Mesenchymal stem cell (in vitro differentiated cells and primary cell): Measurements from ENCODE around the gene EFNA5.

Source experiments
- DNase-seq: peaks from one replicate; pipeline ENCODE4 v3.0.0-alpha.2; 2013
- H2AFZ ChIP-seq: one replicate; pipeline ENCODE4 v1.6.1; 2013; ENCODE audit warnings: low read depth, mild to moderate bottlenecking, control low read depth, inconsistent platforms, low read length, moderate library complexity
- H2AK5ac ChIP-seq: 2 replicates; pipeline ENCODE4 v1.6.1; 2013; ENCODE audit warnings: low read length, moderate library complexity, mild to moderate bottlenecking, inconsistent platforms; ENCODE audit not compliant: severe bottlenecking
- H2BK120ac ChIP-seq: one replicate; pipeline ENCODE4 v1.6.1; 2013; ENCODE audit warnings: low read depth, mild to moderate bottlenecking, inconsistent platforms, low read length, moderate library complexity
- H2BK12ac ChIP-seq, 2 experiments: one replicate each; pipeline ENCODE4 v1.6.1; 2013; ENCODE audit warnings: inconsistent platforms in 2 of 2, low read length in 2 of 2, mild to moderate bottlenecking in 2 of 2, moderate library complexity in 2 of 2, control low read depth in 1 of 2
- H2BK15ac ChIP-seq: one replicate; pipeline ENCODE4 v1.6.1; 2013; ENCODE audit warnings: mild to moderate bottlenecking, low read depth, inconsistent platforms; ENCODE audit not compliant: poor library complexity, severe bottlenecking
- H2BK5ac ChIP-seq: 2 replicates; pipeline ENCODE4 v1.6.1; 2013; ENCODE audit warnings: low read depth, mild to moderate bottlenecking, low read length, control low read depth, inconsistent platforms; ENCODE audit not compliant: poor library complexity, severe bottlenecking
- H3K14ac ChIP-seq, 2 experiments: one replicate each; pipeline ENCODE4 v1.6.1; 2013; ENCODE audit warnings: inconsistent platforms in 2 of 2, low read length in 2 of 2, control low read depth in 1 of 2, mild to moderate bottlenecking in 1 of 2, moderate library complexity in 1 of 2
- H3K18ac ChIP-seq, 2 experiments: one replicate each; pipeline ENCODE4 v1.6.1; 2013; ENCODE audit warnings: inconsistent platforms in 2 of 2, low read length in 2 of 2, control low read depth in 1 of 2, low read depth in 1 of 2, mild to moderate bottlenecking in 1 of 2
- H3K23ac ChIP-seq, 2 experiments: one replicate each; pipeline ENCODE4 v1.6.1; 2013; ENCODE audit warnings: inconsistent platforms in 2 of 2, low read length in 2 of 2, mild to moderate bottlenecking in 2 of 2, moderate library complexity in 2 of 2, control low read depth in 1 of 2
- H3K27ac ChIP-seq: 2 replicates; pipeline ENCODE4 v1.5.1; 2013; ENCODE audit warnings: mild to moderate bottlenecking, moderate library complexity, low read length, control low read depth, inconsistent platforms; ENCODE audit not compliant: poor library complexity, severe bottlenecking
- H3K27me3 ChIP-seq, 2 experiments: 2 replicates each; pipeline versions ENCODE4 v1.6.1 to v1.7.0; 2013; ENCODE audit warnings: low read length in 2 of 2, mild to moderate bottlenecking in 2 of 2, moderate library complexity in 2 of 2, control low read depth in 1 of 2, inconsistent platforms in 1 of 2; ENCODE audit not compliant: control insufficient read depth in 1 of 2, insufficient read depth in 1 of 2
- H3K36me3 ChIP-seq, 2 experiments: 2 replicates each; pipeline versions ENCODE4 v1.6.1 to v1.7.0; 2013; ENCODE audit warnings: low read length in 2 of 2, control low read depth in 1 of 2, inconsistent platforms in 1 of 2, low read depth in 1 of 2, mild to moderate bottlenecking in 1 of 2; ENCODE audit not compliant: insufficient read depth in 2 of 2, control insufficient read depth in 1 of 2
- H3K4ac ChIP-seq, 2 experiments: one replicate each; pipeline ENCODE4 v1.6.1; 2013; ENCODE audit warnings: inconsistent platforms in 2 of 2, low read length in 2 of 2, mild to moderate bottlenecking in 2 of 2, moderate library complexity in 2 of 2, control low read depth in 1 of 2, low read depth in 1 of 2
- H3K4me1 ChIP-seq: 2 replicates; pipeline ENCODE4 v1.6.1; 2013; ENCODE audit warnings: low read depth, low read length, control low read depth; ENCODE audit not compliant: control insufficient read depth, insufficient read depth
- H3K4me2 ChIP-seq: 2 replicates; pipeline ENCODE4 v1.6.1; 2013; ENCODE audit warnings: low read length, mild to moderate bottlenecking, inconsistent platforms; ENCODE audit not compliant: poor library complexity, severe bottlenecking
- H3K4me3 ChIP-seq, 2 experiments: 2 replicates each; pipeline versions ENCODE4 v1.5.1 to v1.7.0; 2013; ENCODE audit warnings: low read length in 2 of 2, mild to moderate bottlenecking in 2 of 2, control low read depth in 1 of 2, low read depth in 1 of 2; ENCODE audit not compliant: insufficient read depth in 1 of 2
- H3K79me1 ChIP-seq: replicated peaks from 2 replicates; pipeline ENCODE4 v1.6.1; 2013; ENCODE audit warnings: mild to moderate bottlenecking, control low read depth, low read length, inconsistent platforms; ENCODE audit not compliant: poor library complexity, severe bottlenecking
- H3K9ac ChIP-seq: 2 replicates; pipeline ENCODE4 v1.7.0; 2013; ENCODE audit warnings: mild to moderate bottlenecking, low read length, moderate library complexity
- H3K9me3 ChIP-seq: 2 replicates; pipeline ENCODE4 v1.7.0; 2013; ENCODE audit warnings: mild to moderate bottlenecking, low read length; ENCODE audit not compliant: control insufficient read depth
- H4K8ac ChIP-seq: one replicate; pipeline ENCODE4 v1.6.1; 2013; ENCODE audit warnings: inconsistent platforms, mild to moderate bottlenecking, low read length, moderate library complexity
- H4K91ac ChIP-seq: one replicate; pipeline ENCODE4 v1.6.1; 2013; ENCODE audit warnings: mild to moderate bottlenecking, low read length, inconsistent platforms
- WGBS: methylation state at CpG from one replicate; pipeline ENCODE4 v1.1.7; 2013; ENCODE audit warnings: mixed read lengths; 5-methylcytosine and 5-hydroxymethylcytosine counted together

Gene EFNA5

DNA sequence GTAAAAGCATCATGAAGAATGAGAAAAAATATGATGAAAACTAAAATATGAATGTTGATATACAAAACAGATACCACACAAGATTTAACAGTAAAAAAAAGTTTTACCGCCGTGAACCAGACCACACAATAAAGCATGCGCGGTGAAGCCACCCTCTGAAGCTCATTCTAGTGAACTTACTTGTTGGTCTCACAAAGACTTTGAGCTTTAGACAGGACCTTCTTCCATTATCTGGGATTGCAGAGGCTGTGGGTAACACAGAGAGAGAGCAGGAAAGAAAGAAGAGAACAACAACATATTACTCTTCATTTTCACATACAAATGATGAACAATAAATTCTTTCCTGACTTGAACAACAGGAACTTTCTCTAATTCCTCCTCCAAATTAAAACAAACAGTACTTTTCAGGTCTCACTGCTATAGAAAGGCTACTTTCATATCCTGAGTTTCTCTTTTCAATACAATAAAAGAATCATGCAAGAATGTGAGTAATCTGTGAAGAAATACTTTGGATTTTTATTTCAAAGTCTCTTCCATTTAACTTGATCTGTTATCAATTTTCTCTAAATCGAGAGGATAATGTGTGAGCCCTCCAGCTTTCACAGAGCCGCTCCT, 283.1 kb downstream of the EFNA5 start:
- Histone ChIP-seq H3K9ac (peak overlapping the region; percentile 79), H2BK120ac (no peak overlapping the region), H3K4ac (no peak overlapping the region), H2BK5ac (peak overlapping the region; percentile 22), H2AK5ac (peak overlapping the region; percentile 33), H3K9me3 (no peaks in the 10 kb centered on the region), H3K79me1 (peaks cover 28% of the 10 kb centered on the region), H3K14ac (no peak overlapping the region), H3K27ac (peak overlapping the region; percentile 93), H3K18ac (peak overlapping the region in 1 of 2 experiments; percentile 89), H3K23ac (no peak overlapping the region), H2AFZ (no peak overlapping the region), H3K27me3 (no peaks in the 10 kb centered on the region), H3K4me3 (peak overlapping the region in 1 of 2 experiments; percentile 45), H4K91ac (no peak overlapping the region), H3K4me2 (no peak overlapping the region), H4K8ac (no peak overlapping the region), H2BK12ac (peak overlapping the region in 1 of 2 experiments; percentile 31), H3K36me3 (no peaks in the 10 kb centered on the region), H3K4me1 (peaks cover 3% of the 10 kb centered on the region), H2BK15ac (no peak overlapping the region)
- DNase-seq: no peak
- 83% methylated on average over 6 of the region's 6 CpGs for WGBS

DNA sequence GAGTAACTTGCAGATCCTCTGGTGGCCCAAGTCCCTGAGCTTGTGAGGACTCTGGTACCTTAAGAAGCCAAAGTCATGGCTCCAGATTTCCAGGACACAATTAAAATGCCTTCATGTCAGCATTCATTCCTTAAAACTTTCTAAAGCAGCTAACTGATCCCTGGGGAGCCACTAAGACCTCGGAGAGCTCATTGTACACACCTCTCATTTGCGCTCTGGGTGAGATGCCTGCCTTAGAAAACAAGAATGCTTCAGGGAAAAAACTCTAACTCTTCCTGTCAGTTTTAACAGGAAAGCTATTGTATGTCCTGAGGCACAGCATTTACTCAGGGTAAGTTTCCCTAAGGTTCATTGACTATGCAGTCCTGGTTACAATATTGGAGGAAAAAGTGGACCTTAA, 285.0 kb downstream of the EFNA5 start:
- Histone ChIP-seq H4K8ac (no peak overlapping the region), H2BK12ac (no peak overlapping the region), H3K9ac (no peak overlapping the region), H3K4me1 (peaks cover 7% of the 10 kb centered on the region), H3K18ac (no peak overlapping the region), H3K27me3 (no peaks in the 10 kb centered on the region), H2AK5ac (peak overlapping the region; percentile 74), H3K9me3 (no peaks in the 10 kb centered on the region), H3K4me3 (no peak overlapping the region), H2BK120ac (no peak overlapping the region), H2BK15ac (no peak overlapping the region), H3K23ac (no peak overlapping the region), H3K4me2 (no peak overlapping the region), H3K36me3 (peaks cover 1 to 3% of the 10 kb centered on the region in 2 experiments), H2BK5ac (no peak overlapping the region), H3K4ac (peak overlapping the region in 1 of 2 experiments; percentile 30), H3K27ac (no peak overlapping the region), H3K14ac (no peak overlapping the region), H2AFZ (no peak overlapping the region), H3K79me1 (peaks cover 20% of the 10 kb centered on the region), H4K91ac (no peak overlapping the region)
- WGBS: 64% methylated on average over 2 of the region's 2 CpGs
- no peak for DNase-seq

DNA sequence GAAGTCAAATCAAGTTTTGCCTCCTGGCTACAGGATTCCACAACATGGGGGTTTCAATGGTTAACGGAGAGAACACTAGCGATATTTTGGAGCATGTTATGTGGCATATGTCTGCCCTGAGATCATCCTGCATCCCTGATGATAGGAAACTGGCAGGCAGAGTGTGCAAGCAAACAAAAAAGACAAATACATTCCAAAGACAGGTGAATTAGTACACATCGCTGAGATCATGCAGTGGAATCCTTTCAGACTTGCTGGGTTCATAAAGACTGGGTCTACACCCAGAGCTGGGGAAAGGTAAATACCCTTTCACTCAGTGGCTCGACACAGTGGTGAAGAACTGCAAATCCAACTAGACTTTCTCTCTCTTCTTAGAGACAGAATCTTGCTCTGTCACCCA, 286.5 kb downstream of the EFNA5 start:
- peaks cover 24% of the 10 kb centered on the region for H3K79me1 ChIP-seq
- no peak overlapping the region for H3K27ac ChIP-seq

DNA sequence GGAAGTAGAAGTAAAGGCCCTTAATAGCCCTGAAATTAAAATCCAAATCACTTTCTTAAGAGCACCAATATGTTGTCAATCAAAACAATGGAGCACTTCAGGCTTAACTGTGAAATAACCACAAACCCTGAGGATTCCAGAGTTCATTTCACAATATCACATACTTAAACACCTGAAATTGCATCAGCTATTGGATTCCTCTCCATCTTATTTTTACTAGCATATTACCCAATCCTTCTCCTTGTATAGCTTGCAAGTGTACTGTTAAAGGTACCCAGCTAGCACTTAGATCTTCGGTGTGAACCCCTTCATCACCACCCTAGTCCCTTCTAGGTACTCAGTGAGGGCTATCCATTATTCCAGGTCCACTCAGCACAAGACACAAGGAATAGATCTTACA, 287.3 kb downstream of the EFNA5 start:
- Histone ChIP-seq H4K91ac (no peak overlapping the region), H3K4me1 (peaks cover 11% of the 10 kb centered on the region), H3K27me3 (no peaks in the 10 kb centered on the region), H4K8ac (no peak overlapping the region), H2BK120ac (no peak overlapping the region), H3K4ac (no peak overlapping the region), H3K23ac (no peak overlapping the region), H2BK5ac (no peak overlapping the region), H3K9ac (no peak overlapping the region), H2AFZ (no peak overlapping the region), H2BK12ac (no peak overlapping the region), H3K18ac (no peak overlapping the region), H2BK15ac (no peak overlapping the region), H3K4me3 (no peak overlapping the region), H3K27ac (no peak overlapping the region), H3K79me1 (peaks cover 24% of the 10 kb centered on the region), H2AK5ac (peak overlapping the region; percentile 57), H3K36me3 (peaks cover 3 to 5% of the 10 kb centered on the region in 2 experiments), H3K14ac (no peak overlapping the region), H3K4me2 (no peak overlapping the region), H3K9me3 (no peaks in the 10 kb centered on the region)
- no peak for DNase-seq
- WGBS: 100% methylated on average over 1 of the region's 1 CpG

More for the DNA sequence above, 286.5 kb downstream of the EFNA5 start:
- no peak overlapping the region for H3K14ac ChIP-seq
- H2BK15ac ChIP-seq: no peak overlapping the region
- WGBS: 93% methylated on average over 4 of the region's 4 CpGs
- no peak overlapping the region for H3K18ac ChIP-seq
- no peak overlapping the region for H3K23ac ChIP-seq
- H3K4me2 ChIP-seq: no peak overlapping the region
- no peak overlapping the region for H2BK12ac ChIP-seq
- no peak overlapping the region for H2BK120ac ChIP-seq
- no peak overlapping the region for H4K8ac ChIP-seq
- H4K91ac ChIP-seq: no peak overlapping the region
- peak overlapping the region; percentile 40 for H2AK5ac ChIP-seq
- peaks cover 11% of the 10 kb centered on the region for H3K4me1 ChIP-seq
- no peaks in the 10 kb centered on the region for H3K9me3 ChIP-seq
- H2AFZ ChIP-seq: no peak overlapping the region
- H3K36me3 ChIP-seq: peaks cover 3 to 5% of the 10 kb centered on the region in 2 experiments
- H3K9ac ChIP-seq: no peak overlapping the region
- no peak overlapping the region for H2BK5ac ChIP-seq
- H3K4me3 ChIP-seq: no peak overlapping the region
- H3K27me3 ChIP-seq: no peaks in the 10 kb centered on the region
- H3K4ac ChIP-seq: no peak overlapping the region
- DNase-seq: no peak
